Upper lobe of left lung (tissue), 6 donors: Measurements from ENCODE around the gene MTCL1. TPM values are rescaled to one million over a fixed set of nuclear protein-coding genes. Genes with fewer than 3 reads are reported as not detected.

ENCODE experiments used
- ATAC-seq, 2 donors: fragments of 200-7000 bp; cut with Tn5 transposase; one replicate each; pipeline ENCODE4 v1.9.1; 2022; ENCODE audit warnings: mild to moderate bottlenecking in 2 of 2, moderate library complexity in 2 of 2; ENCODE audit not compliant: low FRiP score in 2 of 2
- DNase-seq, 2 donors: peaks; one replicate each; pipeline ENCODE4 v3.0.0-alpha.2; 2019 to 2020
- H3K27ac ChIP-seq, 4 donors: fragments of 200-600 bp; sonication (generic); one replicate each; pipeline ENCODE4 v1.5.1; 2016 to 2019
- H3K27me3 ChIP-seq, 4 donors: fragments of 200-600 bp; sonication (generic); one replicate each; pipeline ENCODE4 v1.5.1; 2017 to 2019
- H3K36me3 ChIP-seq, 4 donors: fragments of 200-600 bp; sonication (generic); one replicate each; pipeline ENCODE4 v1.5.1; 2016 to 2019
- H3K4me1 ChIP-seq, 4 donors: fragments of 200-600 bp; sonication (generic); one replicate each; pipeline ENCODE4 v1.5.1; 2018 to 2019
- H3K4me3 ChIP-seq, 4 donors: fragments of 200-600 bp; sonication (generic); one replicate each; pipeline ENCODE4 v1.5.1; 2017 to 2019; ENCODE audit warnings: mild to moderate bottlenecking in 2 of 4, moderate library complexity in 1 of 4
- H3K9me3 ChIP-seq, 4 donors: fragments of 200-600 bp; sonication (generic); one replicate each; pipeline ENCODE4 v1.5.1; 2018 to 2019
- CTCF ChIP-seq, 6 experiments: fragments of 450-650 bp in 4 of 6; fragments of 200-600 bp in 2 of 6; sonication (generic) in 2 of 6; IDR thresholded peaks; one replicate each; pipeline ENCODE4 v1.5.1; 2016 to 2019; ENCODE audit warnings: antibody characterized with exemption in 6 of 6
- EP300 ChIP-seq, 4 donors: sonication (generic); formaldehyde crosslinking; IDR thresholded peaks; one replicate each; pipeline ENCODE4 v1.5.1; 2017; ENCODE audit warnings: antibody characterized with exemption in 4 of 4, control low read depth in 2 of 4
- POLR2A ChIP-seq, 4 donors: fragments of 450-650 bp; IDR thresholded peaks; one replicate each; pipeline ENCODE4 v1.5.1; 2016 to 2017; ENCODE audit warnings: antibody characterized with exemption in 4 of 4, mild to moderate bottlenecking in 2 of 4
- POLR2AphosphoS5 ChIP-seq, 2 donors: sonication (generic); formaldehyde crosslinking; IDR thresholded peaks; one replicate each; pipeline ENCODE4 v1.5.1; 2017; ENCODE audit warnings: antibody characterized with exemption in 2 of 2
- WGBS, 2 donors: methylation state at CpG; one replicate each; pipeline ENCODE4 v1.1.5; 2017 to 2018; 5-methylcytosine and 5-hydroxymethylcytosine counted together
- total RNA-seq, 6 donors: library from RNA; depleted of rRNA in 4 of 6; stranded (reverse); fragments of >200 nt in 4 of 6; gene quantifications; one replicate each; pipeline versions ENCODE4 v1.1.0 to v1.2.1, GENCODE V29; 2016 to 2021
- donor health status: DM: no; HTN: no; CAD: no; lungs with moderate emphysema.
- donor health status: DM: no; HTN: yes; CAD: no; lungs with severe emphysema.

MTCL1 gene
- total RNA-seq, 6 donors from 2014 or later: 4.5 to 17.9 (median 8.1) TPM

GRCh38 chr18:8831112-8831511, 125.8 kb downstream of the MTCL1 start:
- ATAC-seq: no peak
- H3K9me3 ChIP-seq: no peaks in the 10 kb centered on the region
- H3K27me3 ChIP-seq: no peaks in the 10 kb centered on the region
- H3K36me3 ChIP-seq: no peaks in the 10 kb centered on the region
- WGBS, 2 donors: 69 to 85% methylated on average over 2 to 3 of the region's 3 CpGs
- peaks cover 0 to 8% (median 0%) of the 10 kb centered on the region in 4 donors for H3K4me1 ChIP-seq
- H3K27ac ChIP-seq: no peak overlapping the region
- TF ChIP-seq POLR2AphosphoS5 (IDR thresholded peaks at IDR 0.05) (no peak), POLR2A (IDR thresholded peaks at IDR 0.05) (no peak), CTCF (IDR thresholded peaks at IDR 0.05) (no peak), EP300 (IDR thresholded peaks at IDR 0.05) (no peak)
- H3K4me3 ChIP-seq: no peak overlapping the region
- DNase-seq: no peak

DNA sequence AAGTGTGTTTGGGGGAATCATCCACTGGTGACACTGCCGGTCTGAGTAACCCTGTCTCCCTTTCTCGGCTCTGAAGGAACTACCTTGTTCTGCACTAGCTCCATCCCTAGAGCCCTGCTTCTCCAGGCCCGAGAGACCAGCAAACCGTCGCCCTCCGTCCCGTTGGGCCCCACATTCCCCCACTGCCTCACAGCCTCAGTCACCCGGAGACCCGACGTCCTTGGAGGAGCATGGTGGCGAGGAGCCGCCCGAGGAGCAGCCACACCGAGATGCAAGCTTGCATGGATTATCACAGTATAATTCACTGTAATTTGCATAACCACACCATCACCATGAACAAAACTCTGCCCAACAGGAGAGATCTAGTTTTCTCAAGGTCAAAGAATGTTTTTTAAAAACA, 126.2 kb downstream of the MTCL1 start:
- H3K9me3 ChIP-seq: no peaks in the 10 kb centered on the region
- 94 to 95% methylated on average over 14 of the region's 14 CpGs for WGBS, 2 donors
- no peak overlapping the region for H3K4me3 ChIP-seq
- H3K36me3 ChIP-seq: no peaks in the 10 kb centered on the region
- TF ChIP-seq POLR2AphosphoS5 (IDR thresholded peaks at IDR 0.05) (no peak), POLR2A (IDR thresholded peaks at IDR 0.05) (no peak), EP300 (IDR thresholded peaks at IDR 0.05) (no peak), CTCF (IDR thresholded peaks at IDR 0.05) (no peak)
- no peak overlapping the region for H3K27ac ChIP-seq
- peak in 1 of 2 donors; percentile 46 for DNase-seq
- peaks cover 0 to 8% (median 0%) of the 10 kb centered on the region in 4 donors for H3K4me1 ChIP-seq
- no peak for ATAC-seq
- no peaks in the 10 kb centered on the region for H3K27me3 ChIP-seq

DNA sequence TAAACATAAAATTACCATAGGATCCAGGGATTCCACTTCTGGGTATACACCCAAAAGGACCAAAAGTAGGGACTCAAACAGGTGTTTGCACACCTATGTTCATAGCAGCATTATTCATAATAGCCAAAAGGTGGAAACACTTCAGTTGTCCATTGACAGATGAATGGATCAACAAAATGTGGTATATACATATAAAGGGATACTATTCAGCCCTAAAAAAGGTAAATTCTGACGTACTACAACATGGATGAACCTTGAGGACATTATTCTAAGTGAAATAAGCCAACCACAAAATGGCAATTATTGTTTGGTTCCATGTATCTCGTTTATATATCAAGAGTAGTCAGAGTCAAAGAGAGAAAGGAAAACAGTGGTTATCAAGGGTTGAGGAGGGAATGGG, 128.1 kb downstream of the MTCL1 start:
- ATAC-seq (no peak), DNase-seq (no peak)
- Histone ChIP-seq H3K36me3 (no peaks in the 10 kb centered on the region), H3K4me3 (no peak overlapping the region), H3K27ac (no peak overlapping the region), H3K27me3 (no peaks in the 10 kb centered on the region), H3K9me3 (peaks cover 0 to 4% (median 2%) of the 10 kb centered on the region in 4 donors), H3K4me1 (peaks cover 0 to 8% (median 0%) of the 10 kb centered on the region in 4 donors)
- WGBS, 2 donors: 78 to 92% methylated on average over 2 of the region's 2 CpGs
- TF ChIP-seq CTCF (IDR thresholded peaks at IDR 0.05): no peak
- TF ChIP-seq EP300 (IDR thresholded peaks at IDR 0.05): no peak
- no peak for TF ChIP-seq POLR2AphosphoS5 (IDR thresholded peaks at IDR 0.05)
- no peak for TF ChIP-seq POLR2A (IDR thresholded peaks at IDR 0.05)

- peaks cover 0 to 8% (median 0%) of the 10 kb centered on the region in 4 donors for H3K4me1 ChIP-seq
- DNase-seq (no peak), ATAC-seq (no peak)
- WGBS, 2 donors: 66 to 69% methylated on average over 6 of the region's 6 CpGs
- TF ChIP-seq POLR2A (IDR thresholded peaks at IDR 0.05): no peak
- no peak for TF ChIP-seq POLR2AphosphoS5 (IDR thresholded peaks at IDR 0.05)
- TF ChIP-seq EP300 (IDR thresholded peaks at IDR 0.05): no peak
- TF ChIP-seq CTCF (IDR thresholded peaks at IDR 0.05): no peak
- no peak overlapping the region for H3K4me3 ChIP-seq
- no peaks in the 10 kb centered on the region for H3K36me3 ChIP-seq
- no peak overlapping the region for H3K27ac ChIP-seq
- peaks cover 0 to 4% (median 2%) of the 10 kb centered on the region in 4 donors for H3K9me3 ChIP-seq
- no peaks in the 10 kb centered on the region for H3K27me3 ChIP-seq
These were observed 129.5 kb downstream of the MTCL1 start for GRCh38 chr18:8834881-8835280.

DNA sequence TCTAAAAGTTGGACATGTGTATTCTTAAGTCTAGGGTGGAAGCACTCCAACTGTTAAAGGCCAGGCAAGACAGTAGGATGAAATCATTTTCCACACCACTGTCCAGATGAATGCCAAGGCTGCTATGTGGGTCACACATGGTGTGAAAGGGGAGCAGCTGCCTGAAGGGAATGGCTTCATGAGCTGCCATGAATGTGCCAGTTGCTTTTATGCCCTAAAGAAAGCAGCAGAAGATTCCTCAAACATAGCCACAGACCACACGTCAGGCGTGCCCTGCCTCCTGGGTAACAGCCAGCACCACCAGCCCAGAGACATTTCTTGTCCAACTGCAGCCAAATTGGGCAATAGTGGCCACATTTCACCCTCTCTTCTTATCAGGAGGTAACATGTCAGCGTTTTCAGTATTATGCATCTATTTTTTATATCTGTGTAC, 130.2 kb downstream of the MTCL1 start:
- Histone ChIP-seq H3K27me3 (no peaks in the 10 kb centered on the region), H3K4me3 (no peak overlapping the region), H3K9me3 (peaks cover 0 to 4% (median 2%) of the 10 kb centered on the region in 4 donors), H3K36me3 (no peaks in the 10 kb centered on the region), H3K4me1 (peaks cover 0 to 8% (median 0%) of the 10 kb centered on the region in 4 donors), H3K27ac (no peak overlapping the region)
- no peak for TF ChIP-seq EP300 (IDR thresholded peaks at IDR 0.05)
- no peak for TF ChIP-seq POLR2A (IDR thresholded peaks at IDR 0.05)
- no peak for TF ChIP-seq POLR2AphosphoS5 (IDR thresholded peaks at IDR 0.05)
- TF ChIP-seq CTCF (IDR thresholded peaks at IDR 0.05): no peak
- 20 to 36% methylated on average over 3 of the region's 3 CpGs for WGBS, 2 donors
- ATAC-seq: peak in 1 of 2 donors; percentile 58
- DNase-seq: no peak
